RPMI7951 (cell line): Measurements from ENCODE around the gene SPATA13. TPM values are rescaled to one million over a fixed set of nuclear protein-coding genes. Genes with fewer than 3 reads are reported as not detected.
A peak's percentile ranks its signal among the peaks of the same experiment; 100 is the strongest.
"Not testable (repeated sequence)": the region's sequence is repeated elsewhere in the genome, so short reads cannot be mapped to it uniquely, and the experiment has no call there.

Experiments
- DNase-seq: peaks from one replicate; pipeline ENCODE4 v3.0.0-alpha.2; 2012; ENCODE audit warnings: low read depth
- total RNA-seq: library from RNA; depleted of rRNA; stranded (reverse); fragments of >200 nt; shearing (Covaris generic); gene quantifications from 2 replicates; pipeline ENCODE4 v1.2.3, GENCODE V29; 2014

SPATA13 gene
- total RNA-seq, 1 experiment from 2014 or later: 4.6 TPM

DNA sequence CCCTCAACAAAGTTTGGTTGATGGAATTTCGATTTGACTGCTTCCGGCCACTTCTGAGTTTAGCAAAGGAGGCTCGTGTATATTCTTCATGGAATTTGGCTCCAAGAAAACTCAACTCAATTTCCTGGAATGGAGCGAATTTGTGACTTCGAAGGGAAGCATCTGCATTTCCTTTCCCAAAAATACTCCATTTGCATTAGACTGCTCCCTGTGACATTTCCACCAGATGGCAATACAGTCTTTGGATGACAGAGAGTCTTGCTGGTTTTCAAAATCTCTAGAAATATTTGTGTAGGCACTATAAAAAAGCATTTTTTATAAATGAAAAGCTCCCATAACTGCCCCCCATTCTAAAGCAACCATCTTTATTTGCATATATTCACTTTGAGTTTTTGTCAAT, 152.9 kb downstream of the SPATA13 start:
- DNase-seq: peak; percentile 7

DNA sequence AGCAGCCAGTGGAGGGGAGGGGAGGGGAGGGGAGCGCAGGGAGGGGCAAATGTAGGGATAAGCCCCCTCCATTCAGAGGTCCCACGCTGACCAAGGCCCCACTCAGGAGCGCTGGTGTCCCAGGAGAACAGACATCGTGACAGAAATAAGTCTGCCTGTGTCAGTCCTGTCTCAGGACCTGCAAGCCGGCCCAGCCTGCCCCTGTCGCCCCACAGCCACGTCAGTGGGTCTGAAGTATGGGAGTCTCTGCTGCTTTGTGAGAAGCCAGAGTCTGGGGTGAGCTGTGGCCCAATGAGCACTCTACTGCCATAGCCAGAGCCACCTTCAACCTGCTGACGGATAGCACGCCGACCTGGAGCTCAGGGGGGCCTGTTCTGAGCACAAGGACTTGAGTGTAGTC, 157.3 kb downstream of the SPATA13 start:
- not testable (repeated sequence) for DNase-seq

DNA sequence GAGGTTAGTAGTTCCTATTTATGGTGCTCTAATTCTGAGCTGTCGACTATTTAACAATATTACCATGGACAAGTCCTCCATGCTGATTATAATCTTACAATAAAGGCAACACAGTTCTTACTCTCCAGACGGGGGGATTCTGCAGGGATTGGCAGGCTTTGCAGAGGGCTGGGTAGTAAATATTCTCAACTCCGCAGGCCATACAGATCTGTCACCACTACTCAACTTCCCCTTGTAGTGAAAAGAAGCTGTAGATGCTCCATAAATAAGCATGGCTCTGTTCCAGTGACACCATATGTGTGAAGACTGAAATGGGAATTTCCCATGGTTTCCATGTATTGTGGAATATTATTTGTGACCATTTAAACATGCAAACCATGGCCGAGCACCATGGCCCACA, 158.4 kb downstream of the SPATA13 start:
- DNase-seq: not testable (repeated sequence)

DNA sequence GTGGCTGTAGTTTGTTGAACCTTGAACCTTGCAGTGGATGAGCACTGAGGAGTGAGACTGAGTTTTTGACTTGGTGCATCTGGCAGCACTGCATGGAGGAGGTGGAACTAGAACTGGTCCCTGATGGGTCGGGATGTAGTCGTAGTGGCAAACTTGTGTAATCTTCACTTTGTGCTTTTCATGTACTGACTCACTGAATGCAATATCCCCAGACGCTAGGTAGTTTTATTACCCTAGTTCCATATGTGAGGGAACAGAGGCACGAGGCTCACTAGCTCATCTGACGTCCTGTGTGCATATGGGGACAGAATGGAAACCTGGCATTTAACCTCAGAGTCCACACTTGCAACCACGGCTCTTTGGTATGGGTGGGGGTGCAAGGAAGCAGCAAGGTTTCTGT, 159.1 kb downstream of the SPATA13 start:
- not testable (repeated sequence) for DNase-seq

DNA sequence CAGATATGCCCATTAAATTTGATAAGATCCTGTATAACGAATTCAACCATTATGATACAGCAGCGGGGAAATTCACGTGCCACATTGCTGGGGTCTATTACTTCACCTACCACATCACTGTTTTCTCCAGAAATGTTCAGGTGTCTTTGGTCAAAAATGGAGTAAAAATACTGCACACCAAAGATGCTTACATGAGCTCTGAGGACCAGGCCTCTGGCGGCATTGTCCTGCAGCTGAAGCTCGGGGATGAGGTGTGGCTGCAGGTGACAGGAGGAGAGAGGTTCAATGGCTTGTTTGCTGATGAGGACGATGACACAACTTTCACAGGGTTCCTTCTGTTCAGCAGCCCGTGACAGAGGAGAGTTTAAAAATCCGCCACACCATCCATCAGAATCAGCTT, 160.9 kb downstream of the SPATA13 start:
- not testable (repeated sequence) for DNase-seq

DNA sequence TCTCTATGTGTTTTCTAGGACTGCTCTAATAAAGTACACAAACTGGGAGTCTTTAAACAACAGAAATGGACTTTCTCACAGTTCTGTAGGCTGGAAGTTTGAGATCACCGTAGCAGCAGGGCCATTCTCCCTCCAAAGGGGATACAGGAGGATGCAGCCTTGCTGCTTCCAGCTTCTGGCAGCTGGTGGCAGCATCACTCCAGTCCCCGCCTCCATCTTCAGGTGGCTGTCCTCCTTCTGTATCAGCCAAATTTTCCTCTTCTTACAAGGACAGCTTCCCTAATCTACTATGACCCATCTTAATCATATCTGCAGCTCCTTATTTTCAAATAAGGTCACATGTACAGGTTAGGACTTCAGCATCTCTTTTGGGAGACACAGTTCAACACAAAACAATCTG, 161.9 kb downstream of the SPATA13 start:
- DNase-seq: not testable (repeated sequence)

DNA sequence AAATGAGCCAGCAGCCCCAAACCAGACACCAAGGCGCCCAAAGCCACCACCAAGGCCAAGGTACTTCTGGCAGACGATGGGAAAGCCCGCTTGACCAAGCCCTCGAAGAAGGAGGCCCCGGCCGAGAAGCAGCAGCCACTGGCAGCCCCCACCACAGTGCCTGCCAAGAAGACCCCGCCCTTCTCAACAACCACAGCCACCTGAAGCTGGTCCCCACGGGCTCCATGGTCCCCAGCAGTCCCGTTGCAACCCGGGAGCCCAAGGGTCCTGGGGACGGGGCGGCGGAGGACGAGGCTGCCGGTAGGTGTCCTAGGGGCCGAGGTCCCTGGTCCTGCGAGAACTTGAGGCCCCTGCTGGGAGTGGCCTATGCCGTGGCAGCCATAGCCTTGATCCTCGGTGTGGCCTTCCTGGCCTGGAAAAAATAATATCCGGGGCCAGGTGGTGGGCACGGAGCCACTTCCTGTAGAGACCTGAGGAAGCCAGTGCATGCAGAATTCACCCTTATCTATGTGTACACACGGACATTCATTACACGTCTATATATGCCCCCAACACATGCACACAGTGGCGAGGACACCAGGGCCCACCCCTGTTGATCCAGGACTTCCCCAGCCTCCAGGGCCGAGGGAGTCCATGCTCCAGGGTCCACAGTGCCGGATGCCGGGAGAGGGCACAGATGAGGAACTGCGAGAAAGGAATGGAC, 162.7 kb downstream of the SPATA13 start:
- no peak for DNase-seq

DNA sequence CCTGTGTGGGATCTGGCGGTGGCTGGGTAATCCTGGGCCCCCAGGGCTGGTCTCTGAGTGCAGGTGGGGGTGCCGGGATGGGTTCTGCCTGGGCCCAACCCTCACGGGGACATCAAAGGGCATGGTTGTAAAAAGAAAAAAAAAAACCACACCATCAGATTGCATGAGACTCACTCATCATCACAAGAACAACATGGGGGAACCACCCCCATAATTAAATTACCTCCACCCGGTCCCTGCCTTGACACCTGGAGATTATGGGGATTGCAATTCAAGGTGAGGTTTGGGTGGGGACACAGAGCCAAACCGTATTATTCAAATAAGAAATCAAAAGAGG, 163.2 kb downstream of the SPATA13 start:
- DNase-seq: no peak

DNA sequence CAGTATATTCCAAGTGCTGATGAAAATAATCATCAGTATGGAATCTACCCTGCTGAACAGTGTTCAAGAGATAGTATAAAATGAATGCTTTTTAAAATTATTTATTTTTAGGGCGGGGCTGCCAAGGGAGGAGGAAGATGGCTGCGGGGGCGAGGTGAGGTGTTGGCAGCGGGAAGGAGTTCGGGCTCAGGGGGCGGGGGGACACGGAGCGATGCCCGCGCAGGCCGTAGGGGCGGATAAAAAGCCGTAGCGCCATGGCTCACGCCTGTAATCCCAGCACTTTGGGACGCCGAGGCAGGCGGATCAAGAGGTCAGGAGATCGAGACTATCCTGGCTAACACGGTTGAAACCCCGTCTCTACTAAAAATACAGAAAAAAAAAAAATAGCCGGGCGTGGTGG, 167.1 kb downstream of the SPATA13 start:
- not testable (repeated sequence) for DNase-seq

DNA sequence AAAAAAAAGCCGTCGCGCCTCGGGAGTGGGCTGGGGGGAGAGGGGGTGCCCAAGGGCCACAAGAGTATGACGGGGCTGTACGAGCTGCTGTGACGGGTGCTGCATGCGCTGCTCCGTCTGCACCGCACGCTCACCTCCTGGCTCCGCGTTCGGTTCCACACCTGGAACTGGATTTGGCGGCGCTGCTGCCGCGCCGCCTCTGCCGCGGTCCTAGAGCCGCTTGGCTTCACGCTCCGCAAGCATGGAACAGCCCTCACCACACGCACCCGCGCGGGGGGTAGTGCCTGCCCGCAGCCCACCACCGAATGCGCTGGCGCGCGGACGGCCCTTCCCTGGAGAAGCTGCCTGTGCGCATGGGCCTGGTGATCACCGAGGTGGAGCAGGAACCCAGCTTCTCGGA, 167.6 kb downstream of the SPATA13 start:
- DNase-seq: no peak

DNA sequence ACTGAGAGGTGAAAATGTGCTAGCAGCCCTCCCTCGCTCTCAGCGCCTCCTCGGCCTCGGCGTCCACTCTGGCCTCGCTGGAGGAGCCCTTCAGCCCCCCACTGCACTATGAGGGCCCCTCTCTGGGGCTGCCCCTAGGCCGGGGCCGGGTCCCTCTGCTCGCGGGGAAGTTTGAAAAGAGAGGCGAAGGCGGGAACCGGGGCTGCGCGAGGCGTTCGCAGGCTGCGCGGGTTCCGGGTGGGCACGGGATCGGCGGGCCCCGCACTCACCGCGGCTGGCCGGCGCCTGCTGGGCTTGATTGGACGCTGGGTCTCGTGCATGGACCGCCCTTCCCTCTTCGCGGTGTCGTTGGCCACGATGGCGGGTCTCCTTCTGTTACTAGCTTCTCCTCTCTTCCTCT, 178.2 kb downstream of the SPATA13 start:
- DNase-seq: no peak

DNA sequence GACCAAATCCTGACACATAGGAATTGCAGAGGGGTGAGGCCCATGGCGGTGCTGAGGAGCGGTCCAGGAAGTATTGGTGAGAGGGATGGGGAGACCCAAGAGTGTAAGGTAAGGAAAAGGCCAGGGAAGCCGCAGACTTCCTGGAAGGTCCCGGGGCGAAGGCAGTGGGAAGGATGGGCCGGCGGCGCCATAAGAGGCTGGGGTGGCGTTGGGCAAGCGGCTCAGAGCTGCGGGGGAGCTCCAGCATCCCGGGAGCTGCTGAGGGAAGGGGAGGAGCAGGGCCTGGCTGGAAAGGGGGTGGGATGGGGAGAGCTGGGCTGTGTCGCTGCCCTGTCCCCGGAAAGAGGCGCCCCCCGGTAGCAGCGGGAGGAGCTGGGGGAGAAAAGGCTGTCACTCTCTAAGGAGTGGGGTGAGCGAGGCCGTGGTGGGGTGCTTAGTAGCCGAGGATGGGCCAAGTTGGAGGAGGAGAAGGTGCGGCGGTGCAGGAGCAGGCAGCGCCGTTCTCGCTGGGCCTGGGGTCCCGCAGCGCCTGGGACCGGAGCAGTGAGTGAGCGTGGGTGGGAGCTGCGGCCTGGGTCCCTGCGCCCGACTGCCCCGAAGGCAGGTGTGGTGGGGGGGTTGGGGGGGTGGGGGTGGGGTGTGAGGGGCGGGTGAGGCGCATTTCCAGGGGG, 179.6 kb downstream of the SPATA13 start:
- DNase-seq: no peak

DNA sequence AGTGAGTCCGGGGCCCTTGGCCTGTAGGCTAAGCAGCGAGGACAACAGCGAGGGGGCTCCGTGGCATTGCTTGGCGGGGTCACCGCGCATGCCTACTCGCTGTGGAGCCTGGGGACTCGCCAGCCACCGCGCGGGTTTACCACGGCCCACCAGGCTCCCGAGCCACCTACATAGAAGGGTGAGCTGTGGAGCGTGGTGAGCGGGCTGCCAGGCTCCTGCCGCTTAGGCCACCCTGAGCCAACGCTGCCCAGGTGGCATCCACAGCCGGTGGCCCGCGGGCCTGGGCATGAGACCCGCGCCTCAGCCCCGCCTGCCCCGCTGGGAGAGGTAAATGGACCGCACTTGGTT, 180.1 kb downstream of the SPATA13 start:
- no peak for DNase-seq

DNA sequence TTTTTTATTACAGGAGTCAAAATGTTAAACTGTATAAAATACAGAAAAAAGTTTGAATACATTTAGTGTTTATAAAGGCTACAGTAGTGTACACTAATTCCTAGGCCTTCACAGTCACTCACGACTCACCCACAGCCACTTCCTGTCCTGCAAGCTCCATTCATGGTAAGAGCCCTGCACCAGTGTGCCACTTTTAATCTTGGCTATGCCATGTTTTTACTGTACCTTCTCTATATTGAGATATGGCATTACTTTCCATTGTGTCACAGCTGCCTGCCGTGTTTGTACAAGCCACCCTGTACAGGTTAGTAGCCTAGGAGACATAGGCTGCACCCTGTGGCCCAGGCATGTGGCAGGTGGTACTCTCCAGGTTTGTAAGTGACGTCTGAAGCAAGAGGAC, 180.9 kb downstream of the SPATA13 start:
- no peak for DNase-seq

DNA sequence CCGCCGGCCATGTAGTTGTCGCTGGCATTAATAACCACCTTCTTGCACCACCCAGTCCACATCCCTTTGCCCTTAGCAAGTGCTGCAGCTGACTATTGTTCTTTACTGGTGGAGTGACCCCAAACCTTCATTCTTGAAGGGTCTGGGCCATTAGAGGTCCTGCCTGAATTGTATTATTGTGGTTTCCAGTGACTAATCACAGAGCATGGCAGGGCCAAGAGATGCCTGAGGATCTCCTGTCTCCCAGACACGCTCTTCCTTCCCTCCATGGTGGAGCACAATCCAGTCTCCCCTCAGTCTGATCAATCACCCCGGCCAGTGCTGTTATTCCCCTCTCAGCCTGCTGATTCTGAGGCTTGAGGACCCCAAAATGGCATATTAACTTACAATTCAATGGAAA, 187.9 kb downstream of the SPATA13 start:
- no peak for DNase-seq

DNA sequence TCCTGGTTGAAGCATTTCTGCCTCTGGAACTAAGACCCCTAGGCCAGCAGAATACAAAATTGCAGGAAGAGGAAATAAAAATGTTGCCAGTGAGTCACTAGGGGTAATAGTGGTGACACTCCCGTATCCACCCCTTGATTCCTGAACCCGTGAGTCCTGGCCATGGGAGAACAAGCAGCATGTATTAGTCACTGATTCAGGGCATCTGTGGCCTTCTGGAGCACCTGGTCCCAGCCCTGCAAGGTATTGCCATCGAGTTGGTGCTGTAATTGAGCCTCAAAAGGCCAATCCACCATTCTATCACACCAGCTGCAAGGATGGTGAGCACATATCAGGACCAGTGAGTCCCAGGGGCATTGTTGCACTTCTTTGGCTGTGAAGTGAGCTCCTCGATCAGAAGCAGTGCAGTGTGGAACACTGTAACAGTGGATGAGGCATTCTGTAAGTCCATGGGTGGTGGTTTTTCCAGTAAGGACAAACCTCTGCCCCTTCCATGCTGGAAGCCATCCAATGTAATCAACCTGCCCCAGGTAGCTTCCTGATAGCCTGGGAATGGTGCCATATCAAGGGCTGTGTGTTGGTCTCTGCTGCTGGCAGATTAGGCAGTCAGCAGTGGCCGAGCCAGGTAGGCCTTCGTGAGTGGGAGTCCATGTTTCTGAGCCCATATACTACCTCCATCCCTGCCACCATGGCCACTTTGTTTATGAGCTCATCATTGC, 188.4 kb downstream of the SPATA13 start:
- DNase-seq: no peak

DNA sequence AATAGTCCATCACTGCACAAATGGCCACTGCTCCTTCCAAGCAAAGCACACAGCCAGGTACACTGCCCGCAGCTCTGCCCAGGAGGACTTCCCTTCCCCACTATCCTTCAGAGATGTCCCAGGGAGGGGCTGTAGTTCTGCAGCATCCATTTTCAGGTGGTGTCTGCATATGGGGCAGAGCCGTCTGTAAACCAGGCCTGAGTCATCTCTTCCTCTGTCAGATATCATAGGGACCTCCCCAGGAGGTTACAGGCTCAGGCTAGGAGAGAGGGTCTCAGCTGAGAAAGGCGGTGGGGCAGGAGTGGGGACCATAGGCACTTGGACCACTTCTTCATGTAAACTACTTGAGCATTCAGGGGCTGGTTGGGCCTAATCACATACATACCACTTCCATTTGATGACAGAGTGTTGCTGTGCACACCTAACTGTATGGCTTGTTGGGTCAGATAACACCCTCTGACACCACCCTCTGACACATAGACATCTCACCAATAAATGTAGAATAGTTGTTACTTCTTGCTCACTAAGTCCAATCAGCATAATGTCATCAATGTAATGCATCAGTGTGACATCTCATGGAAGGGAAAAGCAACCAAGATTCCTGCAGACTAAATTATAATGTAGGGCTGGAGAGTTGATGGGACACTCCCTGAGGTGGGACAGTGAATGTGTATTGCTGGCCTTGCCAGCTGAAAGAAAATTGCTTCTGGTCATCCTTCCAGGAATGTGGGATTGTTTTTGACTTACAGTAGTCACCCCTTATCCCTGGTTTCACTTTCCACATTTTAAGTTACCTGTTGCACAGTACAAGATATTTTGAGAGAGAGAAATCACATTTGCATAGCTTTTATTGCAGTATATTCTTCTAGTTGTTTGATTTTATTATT, 189.5 kb downstream of the SPATA13 start:
- DNase-seq: not testable (repeated sequence)

DNA sequence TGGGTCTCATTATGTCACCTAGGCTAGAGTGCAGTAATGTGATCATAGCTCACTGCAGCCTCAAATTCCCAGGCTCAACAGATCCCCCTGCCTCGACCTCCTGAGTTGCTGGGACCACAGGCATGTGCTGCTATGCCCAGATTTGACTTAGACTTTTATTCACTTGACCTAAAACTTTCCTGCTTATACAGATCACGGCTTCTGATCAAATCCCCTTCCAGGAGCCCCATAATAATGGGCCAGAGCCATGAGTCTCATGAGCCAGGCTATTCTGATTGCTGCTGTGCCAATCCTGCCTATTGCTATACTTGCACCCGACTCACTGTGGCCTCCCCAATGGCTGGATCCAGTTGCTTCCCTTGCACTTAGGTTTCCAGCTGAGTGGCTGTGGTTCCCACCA, 190.9 kb downstream of the SPATA13 start:
- no peak for DNase-seq

DNA sequence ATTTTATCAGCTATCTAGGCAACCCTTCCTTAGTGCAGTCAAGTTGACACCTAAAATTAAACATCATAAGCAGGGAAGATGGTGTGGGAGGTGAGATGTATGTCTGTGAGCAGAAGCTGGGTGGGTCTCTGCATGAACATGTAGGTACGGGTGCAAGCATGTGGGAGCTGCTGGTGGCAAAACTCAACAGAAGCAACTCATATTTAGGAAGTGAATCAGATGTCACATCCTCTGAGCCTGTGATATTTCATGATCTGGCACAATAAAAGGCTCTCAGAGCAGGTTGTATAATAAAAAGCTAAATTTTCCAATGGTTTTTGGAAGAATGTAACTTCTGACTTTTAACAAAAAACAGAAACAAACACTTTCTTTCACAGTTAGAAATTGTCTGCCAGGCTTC, 193.2 kb downstream of the SPATA13 start:
- no peak for DNase-seq

DNA sequence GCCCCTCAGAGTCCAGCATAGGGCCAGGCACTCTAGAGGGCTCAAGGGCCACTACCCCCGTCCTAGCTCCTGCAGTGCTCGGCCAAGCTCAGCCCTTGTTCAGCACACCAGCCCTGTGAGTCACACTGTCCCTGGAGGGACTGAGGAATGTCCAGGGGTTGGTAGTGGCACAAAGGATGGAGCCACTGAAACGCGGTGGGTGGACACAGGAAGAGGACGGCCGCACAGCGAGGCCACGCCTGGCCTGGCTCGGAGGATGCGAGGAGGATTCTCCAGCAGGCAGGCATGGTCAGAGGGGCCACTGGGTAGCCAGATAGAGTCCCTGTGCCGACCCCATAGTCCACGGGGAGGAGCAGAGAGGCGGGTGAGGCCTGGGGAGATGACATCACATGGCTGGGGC, 194.6 kb downstream of the SPATA13 start:
- peak; percentile 11 for DNase-seq

DNA sequence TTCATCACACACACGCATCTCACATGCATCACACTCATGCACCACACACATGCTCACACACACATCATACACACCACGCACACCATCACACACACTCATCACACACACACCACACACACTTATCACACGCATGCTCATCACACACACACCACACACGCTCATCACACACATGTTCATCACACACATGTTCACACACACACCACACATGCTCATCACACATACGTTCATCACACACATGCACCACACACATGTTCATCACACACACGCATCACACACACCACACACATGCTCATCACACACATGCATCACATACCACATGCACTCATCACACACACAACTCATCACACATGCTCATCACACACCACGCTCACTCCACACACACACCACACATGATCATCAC, 195.8 kb downstream of the SPATA13 start:
- DNase-seq: no peak
